CD4-positive, alpha-beta T cell treated with Interleukin-4 for 1 hour (primary cell): ENCODE results near the gene RALGPS2.

Experiments used
- DNase-seq, 2 donors: peaks; one replicate each; pipeline ENCODE4 v3.0.0-alpha.2; 2020 to 2022

RALGPS2 gene

GRCh38 chr1:178928041-178928440, 203.0 kb downstream of the RALGPS2 start:
- DNase-seq: no peak

DNA sequence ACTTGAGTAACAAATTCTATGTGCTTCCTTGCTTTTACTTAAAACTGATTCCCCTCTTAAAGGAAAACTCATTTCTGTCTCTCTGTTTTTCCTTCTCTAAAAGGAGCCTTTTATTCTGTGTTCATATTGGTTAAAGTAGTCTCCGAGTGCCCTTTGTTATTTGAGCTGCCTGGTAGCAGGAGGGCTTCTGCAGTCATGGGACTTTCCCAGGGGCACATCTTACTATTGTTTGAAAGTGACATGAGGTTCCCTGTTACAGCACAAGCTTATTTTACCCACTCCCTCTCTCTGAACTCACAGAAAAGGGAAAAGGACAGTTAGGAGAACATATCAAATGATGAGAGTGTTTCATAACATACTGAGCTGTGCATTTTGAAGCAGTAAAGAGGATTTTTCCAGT, 203.9 kb downstream of the RALGPS2 start:
- DNase-seq: no peak

GRCh38 chr1:178931858-178932551, 207.0 kb downstream of the RALGPS2 start:
- peak in 1 of 2 donors; percentile 34 for DNase-seq

DNA sequence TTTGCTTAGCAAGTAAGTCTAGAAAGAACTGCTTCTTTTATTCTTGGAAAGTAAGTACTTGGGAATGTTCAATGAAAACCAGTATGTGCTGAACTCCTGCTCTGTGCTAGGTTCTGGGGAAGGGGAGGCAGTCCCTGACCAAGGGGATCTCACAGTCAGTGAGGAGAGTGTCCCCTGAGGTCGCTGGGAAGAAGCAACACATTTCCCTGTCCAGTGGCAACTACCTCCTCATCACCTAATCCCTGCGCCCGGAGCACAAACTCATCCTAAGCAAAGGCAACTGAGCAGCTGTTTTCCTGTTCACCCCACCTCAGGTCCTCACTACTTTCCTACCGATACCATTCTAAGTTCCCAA, 207.5 kb downstream of the RALGPS2 start:
- no peak for DNase-seq

- DNase-seq: no peak
Measured at GRCh38 chr1:178933105-178933561, 208.1 kb downstream of the RALGPS2 start.

DNA sequence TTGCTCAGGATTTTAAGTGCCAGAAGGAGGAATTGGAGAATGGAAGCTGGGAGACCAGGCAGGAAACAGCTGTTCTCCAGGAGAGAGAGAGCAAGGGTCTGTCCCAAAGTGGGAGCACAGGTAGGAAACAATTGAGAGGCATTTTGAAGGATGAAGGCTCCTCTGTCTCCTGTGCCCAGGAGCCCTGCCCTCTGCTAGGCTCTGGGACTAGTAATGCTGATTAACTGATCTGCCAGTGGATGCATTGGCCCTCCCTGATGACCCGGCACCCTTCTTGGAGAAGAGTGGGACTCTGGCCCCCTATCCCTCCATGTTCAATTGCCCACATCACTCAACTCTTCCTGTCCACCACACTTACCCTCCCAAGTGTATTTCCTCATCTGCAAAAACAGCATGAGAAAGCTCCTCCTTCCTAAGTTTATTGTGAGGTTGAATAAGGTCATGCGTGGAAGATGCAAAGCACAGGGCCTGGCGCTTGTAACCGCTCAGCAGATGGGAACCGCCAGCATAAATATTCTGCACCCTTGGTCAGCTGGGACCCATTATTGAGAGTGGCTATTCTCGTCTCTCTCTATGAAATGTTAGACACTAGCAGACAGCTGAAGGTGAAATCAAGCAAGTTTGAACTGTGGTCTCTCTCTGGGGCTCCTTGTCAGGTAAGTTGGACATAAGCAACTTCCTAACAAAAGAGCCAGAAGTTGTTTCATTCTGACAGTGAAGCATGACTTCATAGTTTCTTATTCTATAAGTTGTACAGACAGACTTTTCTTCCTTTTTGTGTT, 208.9 kb downstream of the RALGPS2 start:
- no peak for DNase-seq

GRCh38 chr1:178934546-178934945, 209.5 kb downstream of the RALGPS2 start:
- no peak for DNase-seq

DNA sequence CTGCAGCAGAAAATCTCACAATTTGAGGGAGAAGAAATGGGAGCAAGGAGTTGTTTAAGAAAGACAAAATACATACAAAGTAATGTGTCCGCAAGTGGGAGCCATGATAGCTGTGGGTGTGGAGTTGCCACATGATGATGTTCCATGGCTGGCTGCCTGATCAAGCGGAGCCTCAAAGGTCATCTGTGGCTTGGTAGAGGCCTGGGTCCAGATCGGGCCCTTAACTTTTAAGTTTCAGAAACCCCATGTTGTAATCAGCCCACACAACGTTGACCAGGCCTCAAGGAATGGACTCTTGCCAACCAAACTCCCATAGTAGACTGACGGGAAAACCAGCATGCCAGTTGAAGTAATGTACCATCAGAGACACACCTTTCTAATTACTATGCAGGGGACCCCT, 210.6 kb downstream of the RALGPS2 start:
- DNase-seq: no peak

- DNase-seq: no peak
Measured at GRCh38 chr1:178937695-178938094, 212.7 kb downstream of the RALGPS2 start.

GRCh38 chr1:178938101-178938958, 213.3 kb downstream of the RALGPS2 start:
- no peak for DNase-seq

DNA sequence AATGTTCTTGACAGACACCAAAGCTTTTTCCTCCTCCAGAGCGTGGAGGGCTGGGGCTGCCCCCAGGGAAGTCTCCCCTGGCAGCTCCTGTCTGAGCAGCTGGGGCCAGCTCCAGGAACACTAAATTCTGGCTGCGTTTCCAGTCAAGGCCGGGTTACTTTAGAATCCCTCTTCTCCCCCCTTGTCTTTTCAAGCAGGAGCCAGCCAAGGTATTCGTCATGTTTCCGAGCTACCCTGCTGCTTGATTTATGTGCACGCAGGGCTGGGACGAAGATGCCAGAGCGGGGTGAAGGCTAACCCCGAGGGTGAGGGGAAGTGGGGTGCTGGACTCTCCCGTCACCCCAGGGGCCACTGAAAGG, 213.9 kb downstream of the RALGPS2 start:
- no peak for DNase-seq

- DNase-seq: no peak
Measured at GRCh38 chr1:178939338-178940067, 214.5 kb downstream of the RALGPS2 start.

- DNase-seq: no peak
Measured at GRCh38 chr1:178940068-178940765, 215.2 kb downstream of the RALGPS2 start.

GRCh38 chr1:178941261-178941689, 216.2 kb downstream of the RALGPS2 start:
- DNase-seq: no peak

GRCh38 chr1:178941849-178942248, 216.8 kb downstream of the RALGPS2 start:
- no peak for DNase-seq

DNA sequence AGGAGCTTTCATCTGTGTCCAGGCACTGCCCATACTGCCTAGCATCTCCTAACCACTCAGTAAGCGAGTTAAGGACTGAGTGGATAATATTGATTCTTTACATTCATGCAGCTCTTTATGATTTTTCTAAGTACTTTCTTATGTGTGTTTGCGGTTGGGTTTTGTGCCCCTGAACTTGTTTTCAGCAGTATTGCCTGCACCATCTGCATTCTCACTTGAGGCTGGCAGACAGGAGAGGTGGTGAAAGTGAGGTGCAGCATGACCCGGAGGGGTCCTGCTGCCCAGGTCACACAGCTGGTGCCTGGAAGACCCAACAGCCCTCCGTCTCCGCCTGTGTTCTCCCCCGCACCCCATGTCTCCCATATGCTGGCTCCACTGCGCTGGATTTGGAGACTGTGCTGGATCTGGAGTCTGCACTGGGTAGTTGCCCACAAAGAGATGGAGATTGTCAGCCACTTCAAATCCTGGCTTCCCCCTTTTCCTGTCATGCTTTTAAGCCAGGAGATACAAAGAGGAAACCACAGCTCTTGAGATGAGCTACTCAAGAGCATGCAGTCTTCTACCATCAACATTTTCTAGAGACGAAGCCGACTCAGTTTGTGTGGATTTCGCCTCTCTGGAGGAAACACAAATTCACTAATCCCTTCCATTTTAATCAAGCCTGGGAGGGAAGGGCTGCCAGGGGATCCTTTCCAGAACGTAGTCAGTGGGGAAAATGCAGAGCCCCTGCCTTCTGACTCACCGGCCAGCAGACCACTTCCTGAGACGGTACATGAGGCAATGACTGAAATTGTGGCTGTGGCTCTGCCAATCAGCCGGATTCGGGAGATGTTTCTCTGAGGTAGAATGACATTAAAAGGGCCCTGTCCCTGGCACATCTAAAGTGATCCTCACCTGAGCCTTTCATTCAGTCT, 217.5 kb downstream of the RALGPS2 start:
- no peak for DNase-seq

DNA sequence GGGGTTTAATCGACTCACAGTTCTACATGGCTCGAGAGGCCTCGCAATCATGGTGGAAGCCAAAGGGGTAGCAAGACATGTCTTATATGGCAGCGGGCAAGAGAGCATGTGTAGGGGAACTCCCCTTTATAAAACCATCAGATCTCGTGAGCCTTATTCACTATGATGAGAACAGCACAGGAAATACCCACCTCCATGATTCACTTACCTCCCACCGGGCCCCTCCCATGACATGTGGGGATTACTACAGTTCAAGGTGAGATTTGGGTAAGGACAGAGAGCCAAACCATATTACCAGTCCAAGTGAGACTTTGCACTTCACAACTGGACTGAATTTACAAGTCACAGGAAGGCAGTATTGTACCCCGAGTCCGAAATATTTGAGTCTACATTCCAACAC, 219.7 kb downstream of the RALGPS2 start:
- DNase-seq: no peak

DNA sequence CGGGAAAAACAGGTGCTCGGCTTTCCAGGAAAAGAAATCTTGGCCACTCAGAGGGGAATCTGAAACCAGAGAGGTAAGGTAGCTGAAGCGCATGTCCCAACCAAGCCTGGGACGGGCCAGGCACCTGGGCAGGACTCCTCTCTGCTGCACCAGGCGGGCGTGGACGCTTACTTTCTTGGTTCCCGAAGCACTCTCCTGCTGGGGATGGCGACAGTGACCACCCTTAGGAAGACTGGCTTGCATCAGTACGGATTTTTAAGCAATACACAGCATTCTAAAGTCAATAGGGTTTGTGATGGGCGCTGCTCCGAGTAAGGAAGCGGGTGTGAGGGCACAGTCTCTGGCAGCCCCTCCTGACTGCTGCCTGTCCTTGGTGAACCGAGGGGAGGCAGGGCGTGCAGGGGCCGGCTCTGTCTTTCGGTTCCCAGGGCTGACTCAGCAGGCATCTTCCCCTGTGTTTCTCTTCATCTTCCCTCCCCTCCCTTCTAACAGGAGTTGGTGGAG, 220.8 kb downstream of the RALGPS2 start:
- no peak for DNase-seq

DNA sequence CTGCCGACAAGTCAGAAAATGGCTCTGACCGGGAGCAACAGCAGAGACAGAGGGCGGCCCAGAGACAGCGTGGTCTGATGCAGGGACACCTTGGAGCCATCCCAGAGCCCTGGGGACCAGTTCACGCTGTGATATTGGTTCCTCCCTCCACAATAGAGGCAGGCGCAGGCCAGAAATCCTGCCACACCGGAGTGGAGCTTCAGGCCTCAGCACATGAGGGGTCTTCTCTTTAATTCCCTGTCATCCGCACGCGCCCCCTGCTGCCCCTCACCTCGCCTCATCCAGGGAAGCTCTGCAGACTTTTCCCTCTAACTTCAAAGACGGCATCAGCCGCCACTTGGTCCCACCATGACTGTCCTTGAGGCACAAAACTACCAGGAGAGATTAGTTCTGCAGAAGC, 221.4 kb downstream of the RALGPS2 start:
- no peak for DNase-seq

DNA sequence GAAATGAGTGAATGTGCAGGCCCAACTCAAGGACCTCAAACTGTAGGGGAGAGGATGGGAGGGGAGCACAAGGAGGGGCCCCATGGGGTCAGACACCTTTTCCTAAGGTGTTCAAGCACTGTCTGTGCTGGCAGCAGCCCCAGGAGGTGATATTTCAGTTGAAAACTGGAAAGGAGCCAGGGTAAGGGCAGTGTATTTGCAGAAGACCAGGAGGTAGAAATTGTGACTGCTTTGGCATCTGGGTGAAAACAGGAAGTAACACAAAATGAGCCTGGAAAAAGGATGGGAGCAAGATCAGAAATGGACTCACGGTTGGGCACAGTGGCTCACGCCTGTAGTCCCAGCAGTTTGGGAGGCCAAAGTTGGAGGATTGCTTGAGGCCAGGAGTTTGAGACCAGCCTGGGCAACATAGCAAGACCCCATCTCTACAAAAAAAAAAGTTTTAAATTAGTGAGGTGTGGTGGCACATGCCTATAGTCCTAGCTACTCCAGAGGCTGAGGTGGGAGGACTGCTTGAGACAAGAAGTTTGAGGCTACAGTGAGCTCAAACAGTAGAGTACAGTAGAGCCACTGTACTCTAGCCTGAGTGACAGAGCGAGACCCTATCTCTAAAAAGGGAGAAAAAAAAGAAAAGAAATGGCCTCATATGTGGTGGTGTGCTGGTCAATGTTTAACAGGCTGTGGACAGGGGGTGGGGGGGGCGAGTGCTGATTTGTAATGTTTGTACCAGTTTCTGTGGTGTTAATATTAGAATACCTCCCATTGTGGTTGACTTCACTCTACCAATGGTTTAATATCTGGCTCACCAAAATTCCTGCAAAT, 222.0 kb downstream of the RALGPS2 start:
- no peak for DNase-seq
